Endodermal cell (in vitro differentiated cells): ENCODE results near the gene ATP9A. TPM values are rescaled to one million over a fixed set of nuclear protein-coding genes. Genes with fewer than 3 reads are reported as not detected.

Source experiments
- DNase-seq: peaks from one replicate; pipeline ENCODE4 v3.0.0-alpha.2; 2017
- H3K27ac ChIP-seq: 2 replicates; pipeline ENCODE4 v1.5.1; 2013; ENCODE audit warnings: mild to moderate bottlenecking, low read depth, low read length, moderate library complexity
- H3K27me3 ChIP-seq: 2 replicates; pipeline ENCODE4 v1.6.1; 2013; ENCODE audit warnings: mild to moderate bottlenecking, low read length, moderate library complexity; ENCODE audit not compliant: insufficient read depth, control insufficient read depth, poor library complexity, severe bottlenecking
- H3K36me3 ChIP-seq: 2 replicates; pipeline ENCODE4 v1.7.0; 2013; ENCODE audit warnings: mild to moderate bottlenecking, low read length, moderate library complexity; ENCODE audit not compliant: control insufficient read depth, insufficient read depth
- H3K4me1 ChIP-seq: one replicate; pipeline ENCODE4 v1.7.0; 2013; ENCODE audit warnings: low read length; ENCODE audit not compliant: control insufficient read depth, insufficient read depth
- H3K4me3 ChIP-seq: 2 replicates; pipeline ENCODE4 v1.5.1; 2013; ENCODE audit warnings: mild to moderate bottlenecking, low read length, moderate library complexity
- H3K9ac ChIP-seq: 2 replicates; pipeline ENCODE4 v1.6.1; 2013; ENCODE audit warnings: mild to moderate bottlenecking, low read length, moderate library complexity; ENCODE audit not compliant: poor library complexity, severe bottlenecking; ENCODE audit errors: extremely low read depth
- H3K9me3 ChIP-seq: 2 replicates; pipeline ENCODE4 v1.6.1; 2013; ENCODE audit warnings: mild to moderate bottlenecking, low read length, moderate library complexity; ENCODE audit not compliant: control insufficient read depth
- H3K27ac Mint-ChIP-seq: 2 replicates; pipeline ENCODE4 v1.8.0; 2020; ENCODE audit warnings: mixed read lengths
- H3K27me3 Mint-ChIP-seq: 2 replicates; pipeline ENCODE4 v1.8.0; 2021; ENCODE audit warnings: mild to moderate bottlenecking, mixed read lengths; ENCODE audit not compliant: insufficient read depth
- H3K36me3 Mint-ChIP-seq: 2 replicates; pipeline ENCODE4 v1.8.0; 2020; ENCODE audit warnings: low read depth, mixed read lengths
- H3K4me1 Mint-ChIP-seq: 2 replicates; pipeline ENCODE4 v1.8.0; 2020; ENCODE audit warnings: mixed read lengths
- H3K4me3 Mint-ChIP-seq: 2 replicates; pipeline ENCODE4 v1.8.0; 2020; ENCODE audit warnings: mild to moderate bottlenecking, moderate library complexity, mixed read lengths
- H3K9me3 Mint-ChIP-seq: 2 replicates; pipeline ENCODE4 v1.8.0; 2020; ENCODE audit warnings: mild to moderate bottlenecking, mixed read lengths
- CTCF ChIP-seq: fragments of 200-600 bp; sonication (generic); conservative IDR thresholded peaks from 2 replicates; pipeline ENCODE4 v1.5.0; 2021; ENCODE audit warnings: antibody characterized with exemption, mild to moderate bottlenecking
- WGBS, 2 experiments: methylation state at CpG; one replicate each; pipeline versions ENCODE4 v1.1.5 to v1.1.7; 2013; ENCODE audit warnings: missing lambda C conversion rate in 2 of 2, mixed read lengths in 1 of 2; ENCODE audit not compliant: insufficient coverage in 1 of 2, insufficient read length in 1 of 2; 5-methylcytosine and 5-hydroxymethylcytosine counted together
- total RNA-seq, 2 donors: library from RNA; stranded (reverse); fragmentation: NEBNext Ultra II Directional in 1 of 2; extraction: Animal tissue kit (Norgen Biotek cat#: 25700) in 1 of 2; gene quantifications; 2 replicates in 1 of 2; 3 replicates in 1 of 2; pipeline ENCODE4 v1.2.1, GENCODE V29; 2021

Gene ATP9A
- total RNA-seq, 2 donors from 2014 or later = 26.7 to 27.9 TPM

GRCh38 chr20:51586005-51586440, 182.2 kb downstream of the ATP9A start:
- Mint-ChIP-seq H3K9me3 (no peaks in the 10 kb centered on the region), H3K4me3 (no peak overlapping the region), H3K4me1 (no peaks in the 10 kb centered on the region), H3K36me3 (no peaks in the 10 kb centered on the region), H3K27ac (no peak overlapping the region), H3K27me3 (no peaks in the 10 kb centered on the region)
- Histone ChIP-seq H3K4me1 (no peaks in the 10 kb centered on the region), H3K4me3 (no peak overlapping the region), H3K9ac (no peak overlapping the region), H3K27me3 (no peaks in the 10 kb centered on the region), H3K27ac (no peak overlapping the region), H3K36me3 (no peaks in the 10 kb centered on the region), H3K9me3 (no peaks in the 10 kb centered on the region)
- peak; percentile 58 for DNase-seq
- TF ChIP-seq CTCF = no peak
- WGBS, 2 experiments = 65 to 83% methylated on average over 3 to 4 of the region's 4 CpGs

- no peaks in the 10 kb centered on the region for H3K9me3 Mint-ChIP-seq
Observed at GRCh38 chr20:51585148-51585547, 183.0 kb downstream of the ATP9A start.

GRCh38 chr20:51584737-51585136, 183.5 kb downstream of the ATP9A start:
- H3K4me3 ChIP-seq = no peak overlapping the region
- H3K27me3 Mint-ChIP-seq = no peaks in the 10 kb centered on the region
- no peaks in the 10 kb centered on the region for H3K27me3 ChIP-seq
- no peak overlapping the region for H3K27ac Mint-ChIP-seq
- no peak overlapping the region for H3K9ac ChIP-seq
- no peaks in the 10 kb centered on the region for H3K9me3 ChIP-seq
- H3K9me3 Mint-ChIP-seq = no peaks in the 10 kb centered on the region
- no peak for DNase-seq
- no peak for TF ChIP-seq CTCF
- WGBS, 2 experiments = 92 to 100% methylated on average over 3 to 4 of the region's 4 CpGs
- H3K4me3 Mint-ChIP-seq = no peak overlapping the region
- no peaks in the 10 kb centered on the region for H3K4me1 ChIP-seq
- H3K27ac ChIP-seq = no peak overlapping the region
- H3K4me1 Mint-ChIP-seq = no peaks in the 10 kb centered on the region
- H3K36me3 Mint-ChIP-seq = no peaks in the 10 kb centered on the region
- no peaks in the 10 kb centered on the region for H3K36me3 ChIP-seq

More at GRCh38 chr20:51585148-51585547, 183.0 kb downstream of the ATP9A start:
- Mint-ChIP-seq H3K4me1 (no peaks in the 10 kb centered on the region), H3K36me3 (no peaks in the 10 kb centered on the region), H3K4me3 (no peak overlapping the region), H3K27me3 (no peaks in the 10 kb centered on the region), H3K27ac (no peak overlapping the region)
- H3K4me3 ChIP-seq = no peak overlapping the region
- no peak overlapping the region for H3K27ac ChIP-seq
- TF ChIP-seq CTCF = no peak
- 97 to 100% methylated on average over 2 to 4 of the region's 4 CpGs for WGBS, 2 experiments
- no peaks in the 10 kb centered on the region for H3K27me3 ChIP-seq
- H3K9ac ChIP-seq = no peak overlapping the region
- no peak for DNase-seq
- no peaks in the 10 kb centered on the region for H3K36me3 ChIP-seq
- no peaks in the 10 kb centered on the region for H3K4me1 ChIP-seq
- no peaks in the 10 kb centered on the region for H3K9me3 ChIP-seq
